Astrocyte of the cerebellum (primary cell): ENCODE results near the gene ANP32A.
"Not testable (repeated sequence)": the region's sequence is repeated elsewhere in the genome, so short reads cannot be mapped to it uniquely, and the experiment has no call there.

Source experiments
- DNase-seq: peaks from one replicate; pipeline ENCODE4 v3.0.0-alpha.2; 2011; ENCODE audit warnings: low read depth
- H3K4me3 ChIP-seq: 2 replicates; pipeline ENCODE4 v1.5.1; 2011; ENCODE audit warnings: mild to moderate bottlenecking, low read depth, low read length, moderate library complexity
- CTCF ChIP-seq: IDR thresholded peaks from 2 replicates; pipeline ENCODE4 v1.5.1; 2012; ENCODE audit warnings: low read length, low read depth, moderate library complexity, mild to moderate bottlenecking; ENCODE audit errors: missing control alignments
- in situ Hi-C: cut with HindIII; loops from 2 replicates; pipeline ENCODE4 v1.10.0; 2017; ENCODE audit warnings: low sequenced_read_pairs

The ANP32A gene

GRCh38 chr15:68765602-68766368, 54.9 kb downstream of the ANP32A start:
- DNase-seq = no peak
- no peak for TF ChIP-seq CTCF
- no peak overlapping the region for H3K4me3 ChIP-seq
- in situ Hi-C loops = no loop called here

- in situ Hi-C loops = no loop called here
- no peak for DNase-seq
- TF ChIP-seq CTCF = no peak
- no peak overlapping the region for H3K4me3 ChIP-seq
Observed at GRCh38 chr15:68764090-68764489, 56.6 kb downstream of the ANP32A start.

GRCh38 chr15:68763063-68763462, 57.6 kb downstream of the ANP32A start:
- no peak overlapping the region for H3K4me3 ChIP-seq
- DNase-seq = no peak
- in situ Hi-C loops = no loop called here
- no peak for TF ChIP-seq CTCF

- DNase-seq, in situ Hi-C loops, H3K4me3 ChIP-seq: not testable (repeated sequence)
Observed at GRCh38 chr15:68759982-68760579, 60.6 kb downstream of the ANP32A start.

GRCh38 chr15:68755731-68756130, 65.0 kb downstream of the ANP32A start:
- TF ChIP-seq CTCF = no peak
- in situ Hi-C loops = no loop called here
- H3K4me3 ChIP-seq = no peak overlapping the region
- no peak for DNase-seq

- H3K4me3 ChIP-seq = no peak overlapping the region
- in situ Hi-C loops = no loop called here
- no peak for DNase-seq
- no peak for TF ChIP-seq CTCF
Observed at GRCh38 chr15:68751622-68752021, 69.1 kb downstream of the ANP32A start.

GRCh38 chr15:68749793-68750192, 70.9 kb downstream of the ANP32A start:
- no peak overlapping the region for H3K4me3 ChIP-seq
- in situ Hi-C loops = no loop called here
- no peak for TF ChIP-seq CTCF
- DNase-seq = no peak
